Progenitor cell of endocrine pancreas (in vitro differentiated cells): ENCODE results near the gene CHIC2. TPM values are rescaled to one million over a fixed set of nuclear protein-coding genes. Genes with fewer than 3 reads are reported as not detected.
A peak's percentile ranks its signal among the peaks of the same experiment; 100 is the strongest.

ENCODE experiments used
- DNase-seq: peaks from one replicate; pipeline ENCODE4 v3.0.0; 2021; ENCODE audit warnings: low spot score; ENCODE audit not compliant: unreplicated experiment
- H3K27ac Mint-ChIP-seq: 2 replicates; pipeline ENCODE4 v1.8.0; 2021; ENCODE audit warnings: mild to moderate bottlenecking, moderate library complexity, mixed read lengths
- H3K27me3 Mint-ChIP-seq: 2 replicates; pipeline ENCODE4 v1.8.0; 2021; ENCODE audit warnings: mixed read lengths
- H3K36me3 Mint-ChIP-seq: 2 replicates; pipeline ENCODE4 v1.8.0; 2022; ENCODE audit warnings: mixed read lengths; ENCODE audit not compliant: insufficient read depth
- H3K4me1 Mint-ChIP-seq: 2 replicates; pipeline ENCODE4 v1.8.0; 2021; ENCODE audit warnings: low read depth, mixed read lengths
- H3K4me3 Mint-ChIP-seq: 2 replicates; pipeline ENCODE4 v1.8.0; 2021; ENCODE audit warnings: low read depth, mild to moderate bottlenecking, moderate library complexity, mixed read lengths
- H3K9me3 Mint-ChIP-seq: 2 replicates; pipeline ENCODE4 v1.8.0; 2021; ENCODE audit warnings: low read depth, mixed read lengths
- CTCF ChIP-seq: fragments of 200-600 bp; sonication (generic); IDR thresholded peaks from one replicate; pipeline ENCODE4 v1.5.0; 2021; ENCODE audit warnings: antibody characterized with exemption, mild to moderate bottlenecking; ENCODE audit not compliant: unreplicated experiment
- total RNA-seq: library from RNA; stranded (reverse); gene quantifications from 2 replicates; pipeline ENCODE4 v1.2.1, GENCODE V29; 2021

CHIC2 gene
- total RNA-seq, 1 donor from 2014 or later: 15.6 TPM

GRCh38 chr4:54095110-54095825 lies 30.9 kb upstream of the CHIC2 start:
- no peaks in the 10 kb centered on the region for H3K36me3 Mint-ChIP-seq
- H3K27ac Mint-ChIP-seq: peak overlapping the region; percentile 86
- H3K4me1 Mint-ChIP-seq: peaks cover 27% of the 10 kb centered on the region
- H3K27me3 Mint-ChIP-seq: peaks cover 98% of the 10 kb centered on the region
- TF ChIP-seq CTCF: no peak
- H3K9me3 Mint-ChIP-seq: no peaks in the 10 kb centered on the region
- peak overlapping the region; percentile 14 for H3K4me3 Mint-ChIP-seq
- DNase-seq: no peak

GRCh38 chr4:54094451-54094850 lies 30.0 kb upstream of the CHIC2 start:
- peaks cover 95% of the 10 kb centered on the region for H3K27me3 Mint-ChIP-seq
- no peaks in the 10 kb centered on the region for H3K36me3 Mint-ChIP-seq
- no peak overlapping the region for H3K4me3 Mint-ChIP-seq
- H3K4me1 Mint-ChIP-seq: peaks cover 24% of the 10 kb centered on the region
- no peaks in the 10 kb centered on the region for H3K9me3 Mint-ChIP-seq
- no peak for TF ChIP-seq CTCF
- no peak for DNase-seq
- no peak overlapping the region for H3K27ac Mint-ChIP-seq

GRCh38 chr4:54093324-54094240 lies 29.2 kb upstream of the CHIC2 start:
- Mint-ChIP-seq H3K9me3 (no peaks in the 10 kb centered on the region), H3K27ac (peak overlapping the region; percentile 27), H3K27me3 (peaks cover 92% of the 10 kb centered on the region), H3K4me3 (no peak overlapping the region), H3K4me1 (peaks cover 23% of the 10 kb centered on the region), H3K36me3 (no peaks in the 10 kb centered on the region)
- no peak for TF ChIP-seq CTCF
- no peak for DNase-seq

- no peaks in the 10 kb centered on the region for H3K9me3 Mint-ChIP-seq
- H3K4me3 Mint-ChIP-seq: peak overlapping the region; percentile 74
- no peaks in the 10 kb centered on the region for H3K36me3 Mint-ChIP-seq
- peaks cover 23% of the 10 kb centered on the region for H3K4me1 Mint-ChIP-seq
- no peak for DNase-seq
- no peak overlapping the region for H3K27ac Mint-ChIP-seq
- peaks cover 92% of the 10 kb centered on the region for H3K27me3 Mint-ChIP-seq
- no peak for TF ChIP-seq CTCF
Observed at GRCh38 chr4:54092405-54093323, 28.3 kb upstream of the CHIC2 start.
